PC-3 (cell line): ENCODE measurements around the gene LSM12. TPM values are rescaled to one million over a fixed set of nuclear protein-coding genes. Genes with fewer than 3 reads are reported as not detected.
A peak's percentile ranks its signal among the peaks of the same experiment; 100 is the strongest.
"Not testable (repeated sequence)": the region's sequence is repeated elsewhere in the genome, so short reads cannot be mapped to it uniquely, and the experiment has no call there.

Experiments used
- ATAC-seq: fragments of 200-7000 bp; cut with Tn5 transposase; 2 replicates; pipeline ENCODE4 v1.9.1; 2020; ENCODE audit warnings: mild to moderate bottlenecking, moderate library complexity
- BruUV-seq: library from RNA; stranded (reverse); fragments of 400-500 nt; replicated peaks from 2 replicates; lab custom pipeline; 2021; lab: Mats Ljungman, UMichigan
- CTCF ChIA-PET: fragments of 300-600 bp; sonication (Branson Sonifier 250); formaldehyde crosslinking; loops from one replicate; lab custom pipeline; 2022; ENCODE audit warnings: antibody characterized with exemption; lab: Charles Lee
- POLR2A ChIA-PET: fragments of 300-600 bp; sonication (Branson Sonifier 250); formaldehyde crosslinking; loops from one replicate; lab custom pipeline; 2022; ENCODE audit warnings: antibody characterized with exemption; ENCODE audit not compliant: unreplicated experiment; lab: Charles Lee
- DNase-seq: peaks from one replicate; pipeline ENCODE4 v3.0.0-alpha.2; 2015
- H2AFZ ChIP-seq: fragments of 300-600 bp; sonication (generic); 2 replicates; pipeline ENCODE4 v1.6.0; 2016; ENCODE audit warnings: antibody characterized with exemption, low read length
- H3F3A ChIP-seq: fragments of 300-600 bp; sonication (generic); one replicate; pipeline ENCODE4 v1.6.0; 2017; ENCODE audit warnings: antibody characterized with exemption, low read length, control low read depth, mild to moderate bottlenecking; ENCODE audit not compliant: unreplicated experiment
- H3K27ac ChIP-seq: fragments of 300-600 bp; sonication (generic); 2 replicates; pipeline ENCODE4 v1.5.1; 2016; ENCODE audit warnings: mild to moderate bottlenecking, low read length
- H3K27me3 ChIP-seq: fragments of 300-600 bp; sonication (generic); 2 replicates; pipeline ENCODE4 v1.6.1; 2016; ENCODE audit warnings: low read length, mixed read lengths
- H3K36me3 ChIP-seq: fragments of 300-600 bp; sonication (generic); 2 replicates; pipeline ENCODE4 v1.6.1; 2016; ENCODE audit warnings: low read depth, mixed run types, low read length, mixed read lengths
- H3K4me1 ChIP-seq: fragments of 300-600 bp; sonication (generic); 2 replicates; pipeline ENCODE4 v1.5.1; 2016; ENCODE audit warnings: low read length; ENCODE audit not compliant: insufficient read depth
- H3K4me2 ChIP-seq: fragments of 300-600 bp; sonication (generic); 2 replicates; pipeline ENCODE4 v1.6.0; 2016; ENCODE audit warnings: low read length
- H3K4me3 ChIP-seq: fragments of 300-600 bp; sonication (generic); 2 replicates; pipeline ENCODE4 v1.5.1; 2016; ENCODE audit warnings: mild to moderate bottlenecking, low read length, mixed read lengths
- H3K79me2 ChIP-seq: fragments of 300-600 bp; sonication (generic); 2 replicates; pipeline ENCODE4 v1.6.1; 2017; ENCODE audit warnings: low read length, mixed read lengths
- H3K9ac ChIP-seq: fragments of 300-600 bp; sonication (generic); 2 replicates; pipeline ENCODE4 v1.6.0; 2016; ENCODE audit warnings: mild to moderate bottlenecking, low read length
- H3K9me2 ChIP-seq: fragments of 300-600 bp; sonication (generic); replicated peaks from 2 replicates; pipeline ENCODE4 v1.6.1; 2016; ENCODE audit warnings: mixed run types, low read length, mixed read lengths
- H3K9me3 ChIP-seq: fragments of 300-600 bp; sonication (generic); 2 replicates; pipeline ENCODE4 v1.6.1; 2016; ENCODE audit warnings: low read length, mixed read lengths
- H4K20me1 ChIP-seq: fragments of 300-600 bp; sonication (generic); 2 replicates; pipeline ENCODE4 v1.6.1; 2016; ENCODE audit warnings: low read length, mixed read lengths
- CTCF ChIP-seq: fragments of 300-600 bp; sonication (generic); conservative IDR thresholded peaks from 2 replicates; pipeline ENCODE4 v1.5.1; 2017; ENCODE audit warnings: antibody characterized with exemption, low read depth, mild to moderate bottlenecking, low read length
- EZH2 ChIP-seq: fragments of 300-600 bp; sonication (generic); IDR thresholded peaks from one replicate; pipeline ENCODE4 v1.6.1; 2017; ENCODE audit warnings: antibody characterized with exemption, mild to moderate bottlenecking, low read length; ENCODE audit not compliant: unreplicated experiment
- EZH2phosphoT487 ChIP-seq: fragments of 300-600 bp; sonication (generic); IDR thresholded peaks from 2 replicates; pipeline ENCODE4 v1.6.1; 2018; ENCODE audit warnings: mild to moderate bottlenecking, antibody characterized with exemption, low read length, borderline replicate concordance
- intact Hi-C: fragments of 100-400 bp; cut with micrococcal nuclease; formaldehyde crosslinking; loops from 2 replicates; pipeline ENCODE4 v1.9.0; 2023
- total RNA-seq: library from RNA; depleted of rRNA; stranded (reverse); fragments of >200 nt; gene quantifications from 2 replicates; pipeline ENCODE4 v1.2.3, GENCODE V29; 2014

The LSM12 gene
- total RNA-seq, 1 experiment from 2014 or later, result 118 TPM

GRCh38 chr17:43998552-43998951, 67.9 kb downstream of the LSM12 start:
- peak; percentile 39 for DNase-seq
- H3K27ac ChIP-seq, result no peak overlapping the region
- peaks cover 20% of the 10 kb centered on the region for H3K4me1 ChIP-seq
- no peak overlapping the region for H3K4me2 ChIP-seq
- no peak overlapping the region for H3K9ac ChIP-seq
- H3K4me3 ChIP-seq, result no peak overlapping the region
- intact Hi-C loops, result no loop called here
- no peaks in the 10 kb centered on the region for H3K9me3 ChIP-seq
- H4K20me1 ChIP-seq, result no peaks in the 10 kb centered on the region
- no peaks in the 10 kb centered on the region for H3K27me3 ChIP-seq
- peaks cover 4% of the 10 kb centered on the region for H3F3A ChIP-seq
- TF ChIP-seq CTCF (no peak), EZH2 (no peak), EZH2phosphoT487 (no peak)
- H3K36me3 ChIP-seq, result no peaks in the 10 kb centered on the region
- no peak for ATAC-seq
- ChIA-PET POLR2A (no interaction called here), CTCF (interaction anchor here (0.6 to 1.6 kb wide), 3 partner anchors 27 to 365 kb away, joined by 3 to 7 read pairs (median 3); partner anchors contain the start of gene FAM171A2)
- H3K9me2 ChIP-seq, result no peaks in the 10 kb centered on the region
- no peak overlapping the region for H2AFZ ChIP-seq
- no TSS peak for BruUV-seq
- H3K79me2 ChIP-seq, result no peaks in the 10 kb centered on the region

- H3K9me2 ChIP-seq, H3K36me3 ChIP-seq, H3F3A ChIP-seq, H2AFZ ChIP-seq, H3K9ac ChIP-seq, DNase-seq, H3K79me2 ChIP-seq, H3K27me3 ChIP-seq, ATAC-seq, H3K9me3 ChIP-seq, H3K4me2 ChIP-seq, POLR2A ChIA-PET, intact Hi-C loops, H3K4me3 ChIP-seq, BruUV-seq, H4K20me1 ChIP-seq, H3K27ac ChIP-seq: not testable (repeated sequence)
- CTCF ChIA-PET, result interaction anchor here (1.4 kb wide), 1 partner anchor 53 kb away, joined by 6 read pairs; no protein-coding TSS in a partner anchor
- peaks cover 13% of the 10 kb centered on the region for H3K4me1 ChIP-seq
Observed at GRCh38 chr17:43997180-43997579, 69.3 kb downstream of the LSM12 start.

GRCh38 chr17:43995150-43995471, 71.4 kb downstream of the LSM12 start:
- no TSS peak for BruUV-seq
- H3K9me2 ChIP-seq, result no peaks in the 10 kb centered on the region
- H3F3A ChIP-seq, result no peaks in the 10 kb centered on the region
- no peaks in the 10 kb centered on the region for H4K20me1 ChIP-seq
- no peaks in the 10 kb centered on the region for H3K9me3 ChIP-seq
- peaks cover 10% of the 10 kb centered on the region; the same call in 1 of the 2 replicates for H3K4me1 ChIP-seq
- H3K9ac ChIP-seq, result no peak overlapping the region; the same call in 1 of the 2 replicates
- H3K4me3 ChIP-seq, result peak overlapping the region; percentile 70
- no peak; the same call in 1 of the 2 replicates for ATAC-seq
- H3K4me2 ChIP-seq, result peak overlapping the region; percentile 96
- TF ChIP-seq EZH2 (no peak), EZH2phosphoT487 (no peak), CTCF (no peak)
- H3K27ac ChIP-seq, result no peak overlapping the region
- POLR2A ChIA-PET, result no interaction called here
- no peaks in the 10 kb centered on the region for H3K79me2 ChIP-seq
- H3K36me3 ChIP-seq, result no peaks in the 10 kb centered on the region
- CTCF ChIA-PET, result interaction anchor here (1.5 kb wide), 1 partner anchor 51 kb away, joined by 9 read pairs; no protein-coding TSS in a partner anchor
- no peak for DNase-seq
- intact Hi-C loops, result loop anchor here (1.0 kb wide), 3 partner anchors 51 to 117 kb away; no protein-coding TSS in a partner anchor
- H3K27me3 ChIP-seq, result no peaks in the 10 kb centered on the region
- H2AFZ ChIP-seq, result peak overlapping the region; percentile 97
